BJ (cell line): Measurements from ENCODE around the gene TTC23. TPM values are rescaled to one million over a fixed set of nuclear protein-coding genes. Genes with fewer than 3 reads are reported as not detected.
"Not testable (repeated sequence)": the region's sequence is repeated elsewhere in the genome, so short reads cannot be mapped to it uniquely, and the experiment has no call there.

Experiments
- CTCF ChIA-PET: fragments of 350-600 bp; formaldehyde crosslinking; extraction: SDS; loops from one replicate; lab custom pipeline; 2021; ENCODE audit warnings: antibody characterized with exemption, inconsistent platforms; lab: Yijun Ruan, JAX
- POLR2A ChIA-PET: fragments of 300-600 bp; sonication (Branson Sonifier 250); formaldehyde crosslinking; extraction: SDS; loops from one replicate; lab custom pipeline; 2021; ENCODE audit warnings: antibody characterized with exemption; lab: Charles Lee
- DNase-seq: peaks from one replicate; pipeline ENCODE4 v3.0.0-alpha.2; 2011; ENCODE audit warnings: low read depth
- H3K27me3 ChIP-seq: 2 replicates; pipeline ENCODE4 v1.6.0; 2011; ENCODE audit warnings: low read length; ENCODE audit not compliant: control insufficient read depth, insufficient read depth
- H3K36me3 ChIP-seq: 2 replicates; pipeline ENCODE4 v1.5.1; 2011; ENCODE audit warnings: low read length; ENCODE audit not compliant: control insufficient read depth, insufficient read depth
- H3K4me3 ChIP-seq: 2 replicates; pipeline ENCODE4 v1.5.1; 2011; ENCODE audit warnings: low read depth, mild to moderate bottlenecking, control low read depth, low read length
- polyA plus RNA-seq: library from polyadenylated mRNA; depleted of rRNA; stranded (reverse); fragments of >200 nt; gene quantifications from 2 replicates; pipeline ENCODE4 v1.2.3, GENCODE V29; 2011
- TF ChIP-seq, protein P1 (sequence below): IDR thresholded peaks from 2 replicates; pipeline ENCODE4 v1.5.1; 2011; ENCODE audit warnings: low read depth, mild to moderate bottlenecking, control low read depth, inconsistent platforms, low read length, moderate library complexity; ENCODE audit not compliant: insufficient read depth

Gene TTC23
- polyA plus RNA-seq, 1 experiment: 3.6 TPM

DNA sequence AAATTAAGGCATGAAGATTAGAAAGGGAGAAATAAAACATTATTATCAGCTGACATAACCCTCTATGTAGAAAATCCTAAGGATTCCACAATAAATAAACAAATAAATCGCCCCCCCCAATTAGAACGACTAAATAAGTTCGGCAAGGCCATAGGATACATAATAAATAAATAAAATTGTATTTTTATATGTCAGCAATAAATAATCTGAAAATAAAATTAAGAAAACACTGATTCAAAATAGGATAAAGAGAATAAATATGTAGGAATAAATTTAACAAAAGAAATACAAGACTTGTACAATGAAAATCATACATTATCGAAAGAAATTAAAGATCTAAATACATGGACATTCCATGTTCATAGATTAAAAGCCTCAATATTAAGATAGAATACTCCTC is 5.1 kb downstream of the TTC23 start:
- Histone ChIP-seq H3K27me3 (no peaks in the 10 kb centered on the region), H3K36me3 (0 out of 2 replicates have a peak, but pooled peaks cover 1% of the 10 kb centered on the region), H3K4me3 (no peak overlapping the region)
- no peak for DNase-seq
- ChIA-PET POLR2A (no interaction called here), CTCF (no interaction called here)
- TF ChIP-seq, protein P1, sequence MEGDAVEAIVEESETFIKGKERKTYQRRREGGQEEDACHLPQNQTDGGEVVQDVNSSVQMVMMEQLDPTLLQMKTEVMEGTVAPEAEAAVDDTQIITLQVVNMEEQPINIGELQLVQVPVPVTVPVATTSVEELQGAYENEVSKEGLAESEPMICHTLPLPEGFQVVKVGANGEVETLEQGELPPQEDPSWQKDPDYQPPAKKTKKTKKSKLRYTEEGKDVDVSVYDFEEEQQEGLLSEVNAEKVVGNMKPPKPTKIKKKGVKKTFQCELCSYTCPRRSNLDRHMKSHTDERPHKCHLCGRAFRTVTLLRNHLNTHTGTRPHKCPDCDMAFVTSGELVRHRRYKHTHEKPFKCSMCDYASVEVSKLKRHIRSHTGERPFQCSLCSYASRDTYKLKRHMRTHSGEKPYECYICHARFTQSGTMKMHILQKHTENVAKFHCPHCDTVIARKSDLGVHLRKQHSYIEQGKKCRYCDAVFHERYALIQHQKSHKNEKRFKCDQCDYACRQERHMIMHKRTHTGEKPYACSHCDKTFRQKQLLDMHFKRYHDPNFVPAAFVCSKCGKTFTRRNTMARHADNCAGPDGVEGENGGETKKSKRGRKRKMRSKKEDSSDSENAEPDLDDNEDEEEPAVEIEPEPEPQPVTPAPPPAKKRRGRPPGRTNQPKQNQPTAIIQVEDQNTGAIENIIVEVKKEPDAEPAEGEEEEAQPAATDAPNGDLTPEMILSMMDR: no peak

- ChIA-PET CTCF (interaction anchor here (1.2 kb wide), 1 partner anchor 142 kb away, joined by 4 read pairs; no protein-coding TSS in a partner anchor), POLR2A (no interaction called here)
Measured at GRCh38 chr15:99241752-99242151, 7.6 kb downstream of the TTC23 start.

DNA sequence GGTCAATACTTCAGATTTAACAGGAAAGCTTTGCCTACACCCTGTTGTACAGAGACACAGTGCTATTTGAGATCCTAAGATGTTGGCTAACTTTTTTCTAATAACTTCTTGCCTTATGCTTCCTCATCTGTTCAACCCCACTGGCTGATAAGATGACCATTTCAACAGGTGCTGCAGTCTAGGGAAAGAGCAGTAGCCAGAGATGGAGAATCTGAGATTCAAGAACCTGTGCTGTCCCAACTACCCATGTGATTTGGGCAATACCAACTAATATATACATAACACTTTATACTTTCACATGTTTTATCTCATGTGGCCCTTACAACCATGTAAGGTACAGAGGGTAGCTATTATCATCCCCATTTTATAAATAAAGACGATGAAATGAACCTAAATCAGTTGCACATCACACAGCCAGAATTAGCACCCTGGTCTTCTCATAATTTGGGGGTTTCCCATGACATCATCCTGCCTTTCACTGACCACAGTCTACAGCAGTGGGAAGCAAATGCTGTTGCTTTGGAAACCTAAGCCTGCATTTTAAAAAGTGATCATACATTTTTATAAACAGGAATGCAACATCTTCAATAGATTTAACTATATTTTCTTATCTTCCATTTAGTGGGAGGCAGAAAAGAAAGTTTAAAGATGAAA is 9.7 kb downstream of the TTC23 start:
- CTCF ChIA-PET: interaction anchor here (1.3 kb wide), 1 partner anchor 139 kb away, joined by 5 read pairs; no protein-coding TSS in a partner anchor
- TF ChIP-seq, protein P1: no peak
- POLR2A ChIA-PET: no interaction called here
- 0 out of 2 replicates have a peak, but pooled peaks cover 1% of the 10 kb centered on the region for H3K36me3 ChIP-seq
- DNase-seq: no peak
- H3K4me3 ChIP-seq: no peak overlapping the region
- H3K27me3 ChIP-seq: no peaks in the 10 kb centered on the region

More at GRCh38 chr15:99241752-99242151, 7.6 kb downstream of the TTC23 start:
- no peak for DNase-seq
- TF ChIP-seq, protein P1: no peak
- Histone ChIP-seq H3K27me3 (no peaks in the 10 kb centered on the region), H3K36me3 (0 out of 2 replicates have a peak, but pooled peaks cover 1% of the 10 kb centered on the region), H3K4me3 (no peak overlapping the region)

GRCh38 chr15:99238849-99239248 is 10.5 kb downstream of the TTC23 start:
- ChIA-PET CTCF (interaction anchor here (1.3 kb wide), 1 partner anchor 138 kb away, joined by 5 read pairs; no protein-coding TSS in a partner anchor), POLR2A (no interaction called here)
- H3K4me3 ChIP-seq: no peak overlapping the region
- TF ChIP-seq, protein P1: no peak
- 0 out of 2 replicates have a peak, but pooled peaks cover 1% of the 10 kb centered on the region for H3K36me3 ChIP-seq
- no peaks in the 10 kb centered on the region for H3K27me3 ChIP-seq
- DNase-seq: no peak

- H3K36me3 ChIP-seq, CTCF ChIA-PET, POLR2A ChIA-PET, DNase-seq, H3K27me3 ChIP-seq, H3K4me3 ChIP-seq: not testable (repeated sequence)
Measured at GRCh38 chr15:99234160-99234559, 15.2 kb downstream of the TTC23 start.
